ENCODE results near the gene OLFML1.

OLFML1 gene

DNA sequence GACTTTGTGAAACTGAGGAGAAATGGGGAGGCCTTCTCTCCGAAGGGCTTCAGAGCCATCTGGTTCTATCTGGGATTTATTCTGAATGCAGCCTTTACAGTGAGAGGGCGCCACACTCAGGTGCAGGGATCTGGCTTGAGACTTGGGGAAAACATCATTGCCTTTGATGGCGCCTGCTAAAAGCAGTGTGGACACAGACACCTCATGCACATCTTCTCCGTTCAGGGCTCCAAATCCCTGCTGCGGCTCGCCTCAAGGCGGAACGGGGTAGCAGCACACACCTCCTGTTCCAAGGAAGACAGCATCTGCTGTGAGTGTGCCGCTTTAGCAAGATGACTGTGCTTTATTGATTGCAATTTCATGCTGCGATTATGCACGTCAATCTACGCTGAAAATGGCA, 37.1 kb upstream of the OLFML1 start:
- TF ChIP-seq, protein P1, sequence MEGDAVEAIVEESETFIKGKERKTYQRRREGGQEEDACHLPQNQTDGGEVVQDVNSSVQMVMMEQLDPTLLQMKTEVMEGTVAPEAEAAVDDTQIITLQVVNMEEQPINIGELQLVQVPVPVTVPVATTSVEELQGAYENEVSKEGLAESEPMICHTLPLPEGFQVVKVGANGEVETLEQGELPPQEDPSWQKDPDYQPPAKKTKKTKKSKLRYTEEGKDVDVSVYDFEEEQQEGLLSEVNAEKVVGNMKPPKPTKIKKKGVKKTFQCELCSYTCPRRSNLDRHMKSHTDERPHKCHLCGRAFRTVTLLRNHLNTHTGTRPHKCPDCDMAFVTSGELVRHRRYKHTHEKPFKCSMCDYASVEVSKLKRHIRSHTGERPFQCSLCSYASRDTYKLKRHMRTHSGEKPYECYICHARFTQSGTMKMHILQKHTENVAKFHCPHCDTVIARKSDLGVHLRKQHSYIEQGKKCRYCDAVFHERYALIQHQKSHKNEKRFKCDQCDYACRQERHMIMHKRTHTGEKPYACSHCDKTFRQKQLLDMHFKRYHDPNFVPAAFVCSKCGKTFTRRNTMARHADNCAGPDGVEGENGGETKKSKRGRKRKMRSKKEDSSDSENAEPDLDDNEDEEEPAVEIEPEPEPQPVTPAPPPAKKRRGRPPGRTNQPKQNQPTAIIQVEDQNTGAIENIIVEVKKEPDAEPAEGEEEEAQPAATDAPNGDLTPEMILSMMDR (IDR thresholded peaks at IDR 0.05; ENCODE audit: poor library complexity, severe bottlenecking): no peak
- DNase-seq (ENCODE audit: low spot score): no peak
- H3K4me3 ChIP-seq (ENCODE audit: severe bottlenecking): no peak overlapping the region
- H3K27me3 ChIP-seq (ENCODE audit: insufficient read depth, poor library complexity, severe bottlenecking): no peaks in the 10 kb centered on the region
- H3K36me3 ChIP-seq (ENCODE audit: low read depth): no peaks in the 10 kb centered on the region
- ATAC-seq (ENCODE audit: low read depth): no peak
- no peak overlapping the region for H3K27ac ChIP-seq (ENCODE audit: poor library complexity, severe bottlenecking)
- H3K4me1 ChIP-seq (ENCODE audit: insufficient read depth, poor library complexity, severe bottlenecking): no peaks in the 10 kb centered on the region
- H3K9me3 ChIP-seq (ENCODE audit: severe bottlenecking): no peaks in the 10 kb centered on the region

DNA sequence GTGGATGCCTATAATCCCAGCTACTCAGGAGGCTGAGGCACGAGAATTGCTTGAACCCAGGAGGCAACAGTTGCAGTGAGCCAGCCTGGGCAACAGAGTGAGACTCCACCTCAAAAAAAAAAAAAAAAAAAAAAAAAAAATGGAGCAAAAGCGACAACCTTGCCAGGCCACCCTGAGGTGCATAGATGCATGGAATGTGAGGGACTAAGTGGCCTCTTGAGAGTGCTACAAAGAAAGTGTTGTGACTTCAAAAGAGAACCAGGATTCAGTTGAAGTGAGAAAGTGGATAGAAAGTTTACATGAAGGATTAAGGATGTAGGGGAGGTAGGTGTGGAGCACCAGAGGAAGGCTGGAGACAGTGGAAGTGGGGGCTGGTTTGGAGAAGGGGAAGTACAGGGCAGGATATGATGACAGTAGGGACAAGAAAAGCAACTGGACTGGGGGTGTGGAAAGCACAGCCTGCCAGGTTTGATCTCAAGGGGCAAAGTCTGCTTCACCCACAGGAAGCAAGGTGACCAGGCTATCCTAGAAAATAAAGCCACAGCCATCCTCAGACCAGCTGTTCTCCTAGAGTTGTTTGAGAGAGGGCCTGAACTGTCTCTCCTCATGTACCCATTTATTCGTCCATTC, 36.0 kb upstream of the OLFML1 start:
- H3K27ac ChIP-seq (ENCODE audit: poor library complexity, severe bottlenecking): no peak overlapping the region
- no peak for ATAC-seq (ENCODE audit: low read depth)
- no peak for DNase-seq (ENCODE audit: low spot score)

DNA sequence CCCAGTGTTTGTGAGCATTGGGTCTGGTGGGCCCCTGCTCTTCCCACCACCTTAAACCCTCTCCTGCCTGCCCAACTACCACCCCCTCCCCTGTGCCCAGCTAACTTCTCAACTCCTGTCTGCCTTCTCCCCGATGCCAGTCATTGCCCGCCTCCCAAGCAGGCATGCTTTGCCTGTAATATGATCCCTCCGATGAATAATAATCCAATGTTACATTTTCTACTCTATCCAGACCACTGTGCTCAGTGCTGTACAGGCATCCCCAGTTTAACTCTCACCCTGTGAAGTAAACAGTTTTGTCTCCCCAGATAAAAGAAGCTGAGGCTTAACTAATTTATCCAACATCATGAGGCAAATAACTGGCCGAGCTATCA, 35.5 kb upstream of the OLFML1 start:
- TF ChIP-seq, protein P1 (IDR thresholded peaks at IDR 0.05; ENCODE audit: poor library complexity, severe bottlenecking): no peak
- H3K4me3 ChIP-seq (ENCODE audit: severe bottlenecking): no peak overlapping the region

More for the DNA sequence above, 36.0 kb upstream of the OLFML1 start:
- H3K36me3 ChIP-seq (ENCODE audit: low read depth): no peaks in the 10 kb centered on the region
- H3K4me3 ChIP-seq (ENCODE audit: severe bottlenecking): no peak overlapping the region
- H3K4me1 ChIP-seq (ENCODE audit: insufficient read depth, poor library complexity, severe bottlenecking): no peaks in the 10 kb centered on the region
- TF ChIP-seq, protein P1 (IDR thresholded peaks at IDR 0.05; ENCODE audit: poor library complexity, severe bottlenecking): no peak
- no peaks in the 10 kb centered on the region for H3K9me3 ChIP-seq (ENCODE audit: severe bottlenecking)
- no peaks in the 10 kb centered on the region for H3K27me3 ChIP-seq (ENCODE audit: insufficient read depth, poor library complexity, severe bottlenecking)

DNA sequence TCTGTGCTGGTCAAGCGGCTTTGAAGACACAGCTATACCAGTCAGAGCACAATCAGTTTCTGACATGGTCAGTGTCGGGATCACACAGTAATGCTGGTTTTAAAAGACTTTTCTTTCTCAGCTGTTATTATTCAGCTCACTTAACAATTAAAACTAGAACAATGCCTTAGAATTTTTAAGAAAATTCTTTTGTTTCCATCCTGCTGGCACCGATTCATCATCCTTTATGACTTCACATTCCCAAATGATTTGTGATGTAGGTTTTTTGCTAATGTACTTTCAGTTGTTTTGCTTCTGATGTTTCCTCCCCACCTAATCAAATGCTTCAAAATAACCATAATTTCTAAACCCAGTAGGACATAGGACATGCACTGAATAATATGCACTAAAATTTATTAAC, 34.5 kb upstream of the OLFML1 start:
- Histone ChIP-seq H3K27ac (ENCODE audit: poor library complexity, severe bottlenecking) (no peak overlapping the region), H3K4me3 (ENCODE audit: severe bottlenecking) (no peak overlapping the region), H3K4me1 (ENCODE audit: insufficient read depth, poor library complexity, severe bottlenecking) (no peaks in the 10 kb centered on the region), H3K27me3 (ENCODE audit: insufficient read depth, poor library complexity, severe bottlenecking) (no peaks in the 10 kb centered on the region), H3K9me3 (ENCODE audit: severe bottlenecking) (no peaks in the 10 kb centered on the region), H3K36me3 (ENCODE audit: low read depth) (no peaks in the 10 kb centered on the region)
- TF ChIP-seq, protein P1 (IDR thresholded peaks at IDR 0.05; ENCODE audit: poor library complexity, severe bottlenecking): no peak
- DNase-seq (ENCODE audit: low spot score) (no peak), ATAC-seq (ENCODE audit: low read depth) (no peak)

More for the DNA sequence above, 35.5 kb upstream of the OLFML1 start:
- Histone ChIP-seq H3K4me1 (ENCODE audit: insufficient read depth, poor library complexity, severe bottlenecking) (no peaks in the 10 kb centered on the region), H3K9me3 (ENCODE audit: severe bottlenecking) (no peaks in the 10 kb centered on the region), H3K27me3 (ENCODE audit: insufficient read depth, poor library complexity, severe bottlenecking) (no peaks in the 10 kb centered on the region), H3K36me3 (ENCODE audit: low read depth) (no peaks in the 10 kb centered on the region), H3K27ac (ENCODE audit: poor library complexity, severe bottlenecking) (no peak overlapping the region)
- ATAC-seq (ENCODE audit: low read depth): peak; percentile 62
- no peak for DNase-seq (ENCODE audit: low spot score)

DNA sequence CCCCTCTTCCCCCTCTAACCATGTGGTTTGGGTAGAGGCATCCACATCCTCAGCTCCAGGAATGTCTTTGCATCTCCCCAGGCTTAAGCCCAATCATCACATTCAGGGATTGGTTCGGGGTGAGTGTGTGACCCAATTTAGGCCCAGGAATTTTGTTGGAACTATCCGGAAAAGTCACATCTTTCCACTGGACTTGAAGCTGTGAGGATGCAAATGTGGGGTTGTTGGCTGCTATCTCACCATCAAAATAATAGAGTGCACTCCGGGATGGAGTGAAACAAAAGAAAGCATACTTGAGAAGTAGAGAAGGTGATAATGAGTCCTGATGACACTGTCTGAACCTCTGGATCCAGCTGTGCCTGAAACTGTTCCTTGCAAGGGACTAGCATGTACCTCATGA, 33.8 kb upstream of the OLFML1 start:
- Histone ChIP-seq H3K9me3 (ENCODE audit: severe bottlenecking) (no peaks in the 10 kb centered on the region), H3K4me1 (ENCODE audit: insufficient read depth, poor library complexity, severe bottlenecking) (no peaks in the 10 kb centered on the region), H3K4me3 (ENCODE audit: severe bottlenecking) (no peak overlapping the region), H3K27me3 (ENCODE audit: insufficient read depth, poor library complexity, severe bottlenecking) (no peaks in the 10 kb centered on the region), H3K27ac (ENCODE audit: poor library complexity, severe bottlenecking) (no peak overlapping the region), H3K36me3 (ENCODE audit: low read depth) (no peaks in the 10 kb centered on the region)
- TF ChIP-seq, protein P1 (IDR thresholded peaks at IDR 0.05; ENCODE audit: poor library complexity, severe bottlenecking): no peak
- ATAC-seq (ENCODE audit: low read depth) (no peak), DNase-seq (ENCODE audit: low spot score) (no peak)

All from RWPE2 (cell line).